ENCODE measurements around the gene GGCT.

Gene GGCT

GRCh38 chr7:30448461-30449189, 56.0 kb downstream of the GGCT start:
- Mint-ChIP-seq H3K27ac (ENCODE audit: low read depth) (no peak overlapping the region), H3K36me3 (ENCODE audit: insufficient read depth) (peaks cover 16% of the 10 kb centered on the region), H3K27me3 (no peaks in the 10 kb centered on the region), H3K4me3 (no peak overlapping the region), H3K4me1 (peaks cover 7% of the 10 kb centered on the region), H3K9me3 (no peaks in the 10 kb centered on the region)
- no peak for ATAC-seq (replicated peaks; ENCODE audit: extremely low read depth, poor library complexity, severe bottlenecking)
- DNase-seq (ENCODE audit: low spot score in 2 of 2) = no peak

GRCh38 chr7:30447466-30447865, 57.2 kb downstream of the GGCT start:
- Mint-ChIP-seq H3K9me3 (no peaks in the 10 kb centered on the region), H3K27ac (ENCODE audit: low read depth) (no peak overlapping the region)

More at GRCh38 chr7:30447466-30447865, 57.2 kb downstream of the GGCT start:
- DNase-seq (ENCODE audit: low spot score in 2 of 2) (no peak), ATAC-seq (replicated peaks; ENCODE audit: extremely low read depth, poor library complexity, severe bottlenecking) (no peak)
- peaks cover 16% of the 10 kb centered on the region for H3K36me3 Mint-ChIP-seq (ENCODE audit: insufficient read depth)
- no peak overlapping the region for H3K4me3 Mint-ChIP-seq
- H3K27me3 Mint-ChIP-seq = no peaks in the 10 kb centered on the region
- H3K4me1 Mint-ChIP-seq = peaks cover 7% of the 10 kb centered on the region
